NCI-H510A treated with DMSO at 0.1 percent for 48 hours (cell line): ENCODE results near the gene PCDHGB2.
A peak's percentile ranks its signal among the peaks of the same experiment; 100 is the strongest.
"Not testable (repeated sequence)": the region's sequence is repeated elsewhere in the genome, so short reads cannot be mapped to it uniquely, and the experiment has no call there.

Experiments
- DNase-seq: peaks from one replicate; lab custom pipeline; 2025; lab: John Stamatoyannopoulos, UW

Gene PCDHGB2

DNA sequence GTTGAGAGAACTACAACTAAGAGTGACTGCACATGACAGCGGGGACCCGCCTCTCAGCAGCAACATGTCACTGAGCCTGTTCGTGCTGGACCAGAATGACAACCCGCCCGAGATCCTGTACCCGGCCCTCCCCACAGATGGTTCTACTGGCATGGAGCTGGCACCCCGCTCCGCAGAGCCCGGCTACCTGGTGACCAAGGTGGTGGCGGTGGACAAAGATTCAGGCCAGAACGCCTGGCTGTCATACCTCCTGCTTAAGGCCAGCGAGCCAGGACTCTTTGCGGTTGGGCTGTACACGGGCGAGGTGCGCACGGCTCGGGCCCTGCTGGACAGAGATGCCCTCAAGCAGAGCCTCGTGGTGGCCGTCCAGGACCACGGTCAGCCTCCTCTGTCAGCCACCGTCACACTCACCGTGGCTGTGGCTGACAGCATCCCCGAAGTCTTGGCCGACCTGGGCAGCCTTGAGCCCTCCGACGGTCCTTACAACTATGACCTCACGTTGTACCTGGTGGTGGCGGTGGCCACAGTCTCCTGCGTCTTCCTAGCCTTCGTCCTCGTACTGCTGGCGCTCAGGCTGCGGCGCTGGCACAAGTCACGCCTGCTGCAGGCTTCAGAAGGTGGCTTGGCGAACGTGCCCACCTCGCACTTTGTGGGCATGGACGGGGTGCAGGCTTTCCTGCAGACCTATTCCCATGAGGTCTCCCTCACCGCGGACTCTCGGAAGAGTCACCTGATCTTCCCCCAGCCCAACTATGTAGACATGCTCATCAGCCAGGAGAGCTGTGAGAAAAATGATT lies 24.9 kb downstream of the PCDHGB2 start:
- no peak for DNase-seq

GRCh38 chr5:141387557-141388311 lies 27.9 kb downstream of the PCDHGB2 start, which contains the start of gene PCDHGB4:
Gene PCDHGB4 (plus strand): TSS chr5:141387698. CDS start chr5:141387885, 187 bp downstream.
- DNase-seq = not testable (repeated sequence)

DNA sequence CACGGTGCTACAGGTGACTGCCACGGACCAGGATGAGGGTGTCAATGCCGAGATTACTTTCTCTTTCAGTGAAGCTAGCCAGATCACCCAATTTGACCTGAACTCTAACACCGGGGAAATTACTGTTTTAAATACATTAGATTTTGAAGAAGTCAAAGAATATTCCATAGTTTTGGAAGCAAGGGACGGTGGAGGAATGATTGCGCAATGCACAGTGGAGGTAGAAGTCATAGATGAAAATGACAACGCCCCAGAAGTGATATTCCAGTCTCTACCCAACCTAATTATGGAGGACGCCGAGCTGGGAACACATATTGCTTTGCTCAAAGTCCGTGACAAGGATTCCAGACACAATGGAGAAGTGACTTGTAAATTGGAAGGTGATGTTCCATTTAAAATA lies 28.9 kb downstream of the PCDHGB2 start:
- DNase-seq = no peak

- DNase-seq = no peak
Observed at GRCh38 chr5:141389153-141390042, 29.6 kb downstream of the PCDHGB2 start.

- DNase-seq = no peak
Observed at GRCh38 chr5:141392429-141393198, 32.8 kb downstream of the PCDHGB2 start, which contains the start of gene PCDHGA8. Gene PCDHGA8 (plus strand): TSS chr5:141392633. CDS start chr5:141392814, 181 bp downstream.

DNA sequence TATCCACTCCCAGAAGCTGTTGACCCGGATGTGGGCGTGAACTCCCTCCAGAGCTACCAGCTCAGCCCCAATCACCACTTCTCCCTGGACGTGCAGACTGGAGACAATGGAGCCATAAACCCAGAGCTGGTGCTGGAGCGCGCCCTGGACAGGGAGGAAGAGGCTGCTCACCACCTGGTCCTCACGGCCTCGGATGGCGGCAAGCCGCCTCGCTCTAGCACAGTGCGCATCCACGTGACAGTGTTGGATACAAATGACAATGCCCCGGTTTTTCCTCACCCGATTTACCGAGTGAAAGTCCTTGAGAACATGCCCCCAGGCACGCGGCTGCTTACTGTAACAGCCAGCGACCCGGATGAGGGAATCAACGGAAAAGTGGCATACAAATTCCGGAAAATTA lies 33.5 kb downstream of the PCDHGB2 start:
- DNase-seq = no peak

- DNase-seq = not testable (repeated sequence)
Observed at GRCh38 chr5:141394401-141395187, 34.8 kb downstream of the PCDHGB2 start.

DNA sequence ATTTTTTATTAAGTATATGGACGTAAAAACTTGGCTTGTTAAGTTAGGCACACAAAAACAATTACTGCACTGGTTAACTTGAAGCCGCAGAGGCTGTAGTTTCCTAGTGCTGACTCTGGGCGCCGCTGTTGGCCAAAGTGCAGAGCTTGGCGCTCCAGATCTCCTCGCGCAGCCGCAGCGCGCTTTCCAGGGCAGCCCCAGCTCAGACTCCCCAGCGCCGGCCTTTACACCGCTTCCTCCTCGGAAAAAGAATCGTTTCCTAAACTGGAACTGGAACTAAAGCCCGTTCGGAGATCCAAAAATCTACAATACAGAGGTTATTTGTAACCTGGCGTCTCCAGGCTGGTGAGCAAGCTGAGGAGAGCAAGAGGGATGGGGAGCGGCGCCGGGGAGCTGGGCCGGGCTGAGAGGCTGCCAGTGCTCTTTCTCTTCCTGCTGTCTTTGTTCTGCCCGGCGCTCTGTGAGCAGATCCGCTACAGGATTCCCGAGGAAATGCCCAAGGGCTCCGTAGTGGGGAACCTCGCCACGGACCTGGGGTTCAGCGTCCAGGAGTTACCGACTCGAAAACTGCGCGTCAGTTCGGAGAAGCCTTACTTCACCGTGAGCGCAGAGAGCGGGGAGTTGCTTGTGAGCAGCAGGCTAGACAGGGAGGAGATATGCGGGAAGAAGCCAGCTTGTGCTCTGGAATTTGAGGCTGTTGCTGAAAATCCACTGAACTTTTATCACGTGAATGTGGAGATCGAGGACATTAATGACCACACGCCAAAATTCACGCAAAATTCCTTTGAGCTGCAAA lies 38.2 kb downstream of the PCDHGB2 start, which contains the start of gene PCDHGB5:
Gene PCDHGB5, plus strand, starts transcription at position 192 of the 796 bp plus-strand sequence. Its CDS starts 181 bp downstream, at position 373.
- not testable (repeated sequence) for DNase-seq

- DNase-seq = no peak
Observed at GRCh38 chr5:141398608-141399007, 38.8 kb downstream of the PCDHGB2 start.

DNA sequence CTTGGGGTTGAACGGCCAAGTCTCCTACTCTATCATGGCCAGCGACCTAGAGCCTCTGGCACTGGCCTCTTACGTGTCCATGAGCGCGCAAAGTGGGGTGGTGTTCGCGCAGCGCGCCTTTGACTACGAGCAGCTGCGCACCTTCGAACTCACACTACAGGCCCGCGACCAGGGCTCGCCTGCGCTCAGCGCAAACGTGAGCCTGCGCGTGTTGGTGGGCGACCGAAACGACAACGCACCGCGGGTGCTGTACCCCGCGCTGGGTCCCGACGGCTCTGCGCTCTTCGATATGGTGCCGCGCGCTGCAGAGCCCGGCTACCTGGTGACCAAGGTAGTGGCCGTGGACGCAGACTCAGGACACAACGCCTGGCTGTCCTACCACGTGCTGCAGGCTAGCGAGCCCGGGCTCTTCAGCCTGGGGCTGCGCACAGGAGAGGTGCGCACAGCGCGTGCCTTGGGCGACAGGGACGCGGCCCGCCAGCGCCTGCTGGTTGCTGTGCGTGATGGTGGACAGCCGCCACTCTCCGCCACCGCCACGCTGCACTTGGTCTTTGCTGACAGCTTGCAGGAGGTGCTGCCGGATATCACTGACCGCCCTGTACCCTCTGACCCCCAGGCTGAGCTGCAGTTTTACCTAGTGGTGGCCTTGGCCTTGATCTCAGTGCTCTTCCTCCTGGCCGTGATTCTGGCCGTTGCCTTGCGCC lies 39.9 kb downstream of the PCDHGB2 start:
- no peak for DNase-seq

- DNase-seq = peak; percentile 6
Observed at GRCh38 chr5:141402553-141403243, 42.9 kb downstream of the PCDHGB2 start, which contains the start of gene PCDHGA9. Gene PCDHGA9 (plus strand): TSS chr5:141402778. CDS start chr5:141402953, 175 bp downstream.

- DNase-seq = no peak
Observed at GRCh38 chr5:141403387-141403786, 43.6 kb downstream of the PCDHGB2 start.

DNA sequence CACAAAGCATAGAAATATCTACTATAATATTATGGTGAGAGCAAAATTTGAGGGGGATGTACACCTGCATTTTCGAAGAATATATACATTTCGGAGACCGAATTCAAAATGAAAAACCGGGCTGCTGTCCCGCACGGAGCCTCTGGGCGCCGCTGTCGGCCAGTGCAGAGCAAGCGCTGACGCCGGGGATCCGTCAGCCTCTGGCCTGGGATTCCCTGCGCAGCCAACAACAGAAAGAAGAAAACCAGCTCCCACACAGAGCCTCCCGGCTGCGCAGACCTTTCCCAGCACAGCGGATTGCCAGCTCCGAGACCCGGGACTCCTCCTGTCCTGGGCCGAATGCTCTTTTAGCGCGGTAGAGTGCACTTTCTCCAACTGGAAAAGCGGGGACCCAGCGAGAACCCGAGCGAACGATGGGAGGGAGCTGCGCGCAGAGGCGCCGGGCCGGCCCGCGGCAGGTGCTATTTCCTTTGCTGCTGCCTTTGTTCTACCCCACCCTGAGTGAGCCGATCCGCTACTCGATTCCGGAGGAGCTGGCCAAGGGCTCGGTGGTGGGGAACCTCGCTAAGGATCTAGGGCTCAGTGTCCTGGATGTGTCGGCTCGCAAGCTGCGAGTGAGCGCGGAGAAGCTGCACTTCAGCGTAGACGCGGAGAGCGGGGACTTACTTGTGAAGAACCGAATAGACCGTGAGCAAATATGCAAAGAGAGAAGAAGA lies 48.2 kb downstream of the PCDHGB2 start, which contains the start of gene PCDHGB6:
Gene PCDHGB6, plus strand, starts transcription at position 232 of the 716 bp plus-strand sequence. Its CDS starts 182 bp downstream, at position 414.
- not testable (repeated sequence) for DNase-seq

- no peak for DNase-seq
Observed at GRCh38 chr5:141409598-141410306, 50.0 kb downstream of the PCDHGB2 start.

GRCh38 chr5:141411575-141411974 lies 51.8 kb downstream of the PCDHGB2 start:
- no peak for DNase-seq
